ENCODE data around the gene CCDC146.

- TF ChIP-seq YY1 (IDR thresholded peaks at IDR 0.05) (no peak), ATF3 (IDR thresholded peaks at IDR 0.05) (no peak), GABPA (IDR thresholded peaks at IDR 0.05 in 1 of 2, conservative IDR thresholded peaks at IDR 0.05 in 1 of 2) (no peak), MAX (IDR thresholded peaks at IDR 0.05) (no peak), CTCF (IDR thresholded peaks at IDR 0.05; ENCODE audit: low read depth, low read length, missing input control) (no peak)
Observed at GRCh38 chr7:77313876-77314480, 191.6 kb downstream of the CCDC146 start.
